Right lobe of liver (tissue), 4 donors: ENCODE measurements around the gene KAZN.

Experiments used
- CTCF ChIP-seq, 4 donors: fragments of 200-600 bp in 3 of 4; fragments of 450-650 bp in 1 of 4; IDR thresholded peaks; one replicate each; pipeline versions ENCODE4 v1.5.1 to v1.8.0; 2016 to 2022; ENCODE audit warnings: antibody characterized with exemption in 4 of 4, mild to moderate bottlenecking in 2 of 4
- POLR2A ChIP-seq: fragments of 450-650 bp; IDR thresholded peaks from one replicate; pipeline ENCODE4 v1.6.1; 2017; ENCODE audit warnings: antibody characterized with exemption, mild to moderate bottlenecking
- donor health status: DM: no; HTN: no; CAD: no.
- donor health status: DM: no; HTN: no; CAD: no.
- donor health status: DM: no; HTN: yes; CAD: no.

DNA sequence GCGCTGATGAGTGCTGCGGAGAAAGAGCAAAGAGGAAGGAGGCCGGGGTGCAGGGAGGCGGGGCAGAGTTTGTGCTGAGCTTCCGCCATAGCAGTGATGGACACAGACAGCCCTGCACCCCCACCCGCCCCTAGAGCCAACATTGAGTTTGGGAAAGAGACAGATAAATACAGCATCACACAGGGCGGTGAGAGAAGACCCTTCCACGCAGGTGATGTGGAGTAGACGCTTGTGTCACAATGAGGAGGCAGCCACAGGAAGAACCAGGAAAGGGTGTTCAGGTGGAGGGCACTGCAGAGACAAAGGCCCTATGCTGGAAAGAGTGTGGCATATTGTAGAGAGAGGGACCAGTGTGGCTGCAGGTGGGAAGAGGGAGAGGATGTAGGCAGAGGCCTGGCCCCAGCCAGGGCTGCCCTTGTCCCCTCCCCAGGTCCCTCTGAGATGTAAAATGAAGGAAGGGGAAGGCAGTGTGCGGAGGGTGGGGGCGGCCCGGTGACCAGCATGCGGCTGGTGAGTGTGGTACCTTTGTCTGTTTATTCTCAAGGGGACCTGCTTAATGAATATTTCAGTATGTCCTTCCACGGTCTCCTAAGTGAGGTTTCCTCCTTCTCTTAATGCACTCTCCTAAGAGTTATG lies 360.7 kb downstream of the KAZN start:
- TF ChIP-seq CTCF (IDR thresholded peaks at IDR 0.05) (no peak), POLR2A (no peak)
